Right forelimb (tissue), 1 donor: ENCODE measurements around the gene PEX12.
"Not testable (repeated sequence)": the region's sequence is repeated elsewhere in the genome, so short reads cannot be mapped to it uniquely, and the experiment has no call there.

ENCODE experiments used
- DNase-seq: peaks from one replicate; pipeline ENCODE4 v3.0.0-alpha.2; 2018

The PEX12 gene

GRCh38 chr17:35578197-35578928 is at the start of gene PEX12:
TSS of gene PEX12 (minus strand) at chr17:35578571. CDS start at chr17:35578021, 550 bp downstream.
- peak; percentile 91 for DNase-seq

- DNase-seq, result no peak
Observed at GRCh38 chr17:35627417-35627816, 49.0 kb upstream of the PEX12 start.

DNA sequence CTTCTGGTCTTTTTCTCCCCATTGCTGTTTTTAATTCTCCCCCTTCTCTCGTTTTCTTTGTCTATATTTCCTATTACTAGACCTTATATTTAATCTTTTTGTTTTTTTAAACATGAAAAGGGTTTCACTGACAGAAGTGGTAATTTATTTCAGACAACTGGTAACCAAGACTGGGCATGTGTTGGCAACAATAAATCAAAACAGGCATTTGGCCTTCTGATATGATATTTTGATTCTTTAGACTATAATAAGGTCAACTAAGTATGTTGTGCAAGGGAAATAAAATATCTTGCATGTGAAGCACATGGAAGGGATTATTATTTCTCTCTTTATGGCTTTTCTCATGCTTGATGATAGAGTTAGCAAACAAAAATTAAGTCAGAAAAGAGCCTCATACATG is 43.4 kb upstream of the PEX12 start:
- no peak for DNase-seq

- DNase-seq, result no peak
Observed at GRCh38 chr17:35618628-35619027, 40.3 kb upstream of the PEX12 start.

DNA sequence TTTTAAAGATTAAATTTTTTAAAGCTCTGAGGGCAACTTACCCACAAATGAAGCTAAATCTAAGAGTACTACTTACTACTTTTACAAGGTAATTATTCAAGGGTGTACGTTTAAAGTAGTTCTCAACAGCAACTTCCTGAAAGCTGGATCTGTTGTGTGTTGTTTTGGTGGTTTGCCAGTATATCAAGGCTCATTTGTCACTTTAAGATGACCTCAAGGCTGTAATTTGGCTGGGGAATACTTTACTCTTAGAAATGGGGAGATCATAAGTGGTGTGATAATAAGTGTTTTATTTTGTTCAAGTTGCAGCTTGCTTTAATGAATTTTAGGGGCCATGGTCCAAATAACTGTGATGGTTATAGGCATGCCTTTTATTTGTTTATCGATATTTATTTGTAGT is 39.1 kb upstream of the PEX12 start:
- DNase-seq, result no peak

DNA sequence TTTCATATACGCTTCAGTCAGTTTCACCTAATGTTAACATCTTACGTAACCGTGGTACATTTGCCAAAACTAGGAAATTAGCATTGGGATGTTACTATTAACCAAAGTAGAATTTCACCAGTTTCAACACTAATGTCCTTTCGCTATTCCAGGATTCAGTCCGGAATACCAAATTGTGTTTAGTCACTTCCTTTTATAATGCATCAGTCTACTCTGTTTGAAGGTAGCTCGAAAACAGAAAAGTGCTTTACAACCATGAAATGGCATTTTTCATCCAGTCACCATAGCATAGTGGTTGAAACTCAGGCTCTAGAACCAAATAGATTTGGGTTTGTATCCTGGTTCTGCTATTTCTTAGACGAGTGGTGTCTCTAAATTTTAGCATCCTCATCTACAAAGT is 38.2 kb upstream of the PEX12 start:
- DNase-seq, result no peak

DNA sequence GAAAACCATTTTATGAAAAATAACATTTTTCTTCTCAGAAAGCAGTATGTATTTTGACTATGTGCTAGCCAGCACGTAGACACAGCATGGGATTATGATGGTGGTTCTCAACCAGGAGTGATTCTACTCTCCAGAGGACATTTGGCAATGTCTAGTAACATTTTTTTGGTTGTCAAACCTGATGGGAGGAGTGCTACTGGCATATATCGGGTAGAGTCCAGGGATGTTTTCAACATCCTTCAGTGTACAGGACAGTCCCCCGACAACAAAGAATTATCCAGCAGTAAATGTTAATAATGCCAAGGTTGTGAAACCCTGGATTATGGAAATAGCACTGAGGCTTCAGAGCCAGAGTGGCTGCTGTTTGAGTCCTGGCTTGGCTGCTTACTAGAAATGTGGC is 36.4 kb upstream of the PEX12 start:
- DNase-seq, result no peak

DNA sequence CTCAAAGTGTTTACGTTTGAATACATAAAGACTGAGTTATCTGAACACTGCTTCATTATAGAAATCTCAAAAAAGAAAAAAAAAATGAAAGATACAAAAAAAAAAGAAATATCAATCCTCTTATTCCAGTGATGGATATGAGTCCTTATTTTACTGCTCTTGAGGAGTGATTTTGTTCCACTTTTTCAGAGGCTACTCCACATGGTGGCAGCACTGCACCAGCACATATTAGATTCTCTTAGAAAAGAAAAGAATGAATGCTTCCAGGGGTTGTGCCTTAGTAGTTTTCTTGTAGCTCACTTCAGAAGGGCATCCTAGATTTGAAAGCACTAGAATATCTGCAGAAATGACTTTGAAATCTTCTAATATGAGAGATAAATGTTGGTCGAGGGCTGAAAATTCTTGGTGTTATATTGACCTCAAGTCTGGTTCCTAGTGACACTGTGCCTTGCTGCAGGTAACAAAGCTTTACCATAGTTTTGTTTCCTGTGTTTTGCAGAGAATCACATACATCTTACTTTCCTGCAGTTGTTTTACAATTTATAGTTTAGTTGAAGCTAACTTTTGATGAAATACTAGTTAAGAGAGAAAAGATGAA is 34.7 kb upstream of the PEX12 start:
- peak; percentile 61 for DNase-seq

DNA sequence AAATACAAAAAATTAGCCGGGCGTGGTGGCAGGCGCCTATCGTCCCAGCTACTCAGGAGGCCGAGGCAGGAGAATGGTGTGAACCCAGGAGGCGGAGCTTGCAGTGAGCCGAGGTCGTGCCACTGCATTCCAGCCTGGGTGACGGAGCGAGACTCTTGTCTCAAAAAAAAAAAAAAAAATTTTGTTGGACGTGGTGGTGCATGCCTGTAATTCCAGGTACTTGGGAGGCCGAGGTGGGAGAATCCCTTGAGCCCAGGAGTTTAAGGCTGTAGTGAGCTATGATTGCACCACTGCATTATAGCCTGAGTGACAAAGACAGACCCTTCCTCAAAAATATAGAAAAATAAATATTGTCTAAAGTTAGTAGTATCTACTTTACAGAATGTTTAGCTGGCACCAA is 32.4 kb upstream of the PEX12 start:
- DNase-seq, result not testable (repeated sequence)

DNA sequence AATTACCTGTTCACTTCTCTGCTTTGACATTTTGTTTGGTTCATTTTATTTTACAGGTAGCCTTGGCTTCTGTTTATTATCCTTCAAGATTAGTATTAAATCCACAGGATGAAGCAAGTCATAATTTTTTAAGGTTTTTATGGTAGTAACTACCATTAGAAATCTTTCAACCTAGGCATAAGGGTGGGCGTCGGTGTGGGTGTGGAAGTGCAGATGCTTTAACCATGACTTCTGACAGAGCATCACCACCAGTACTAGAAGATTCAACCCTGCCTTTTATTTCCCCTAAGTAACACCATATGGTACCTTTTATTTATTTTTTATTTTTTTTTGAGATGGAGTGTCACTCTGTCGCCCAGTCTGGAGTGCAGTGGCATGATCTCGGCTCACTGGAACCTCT is 31.5 kb upstream of the PEX12 start:
- no peak for DNase-seq

DNA sequence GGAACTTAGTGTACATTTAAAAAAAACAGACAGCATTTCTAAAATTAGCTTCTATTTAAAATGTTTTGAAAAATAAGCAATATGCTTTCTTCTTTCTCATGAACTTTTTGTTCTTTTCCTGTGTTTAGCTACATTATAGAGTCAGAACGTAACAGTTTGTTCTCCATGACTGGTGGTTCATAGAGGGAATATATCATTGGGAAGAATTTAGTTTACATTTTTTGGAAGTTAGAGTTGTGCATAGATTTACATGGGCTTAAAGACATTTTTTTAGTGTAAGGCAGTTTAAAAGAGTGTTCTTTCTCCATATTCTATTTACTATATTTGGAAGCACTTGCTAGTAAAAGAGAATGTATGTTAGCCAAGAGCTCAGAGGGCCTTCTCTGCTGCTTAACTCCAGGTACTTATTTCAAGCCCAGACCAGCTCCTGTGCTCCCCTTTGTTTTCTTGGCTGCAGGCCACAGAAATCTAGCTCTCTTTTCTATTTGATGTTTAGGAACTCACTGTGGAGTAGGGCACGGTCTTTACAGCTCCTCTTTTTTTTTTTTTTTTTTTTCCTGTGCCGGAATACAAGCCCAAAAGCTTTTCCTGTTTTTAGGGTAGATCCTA is 29.0 kb upstream of the PEX12 start:
- DNase-seq, result no peak

DNA sequence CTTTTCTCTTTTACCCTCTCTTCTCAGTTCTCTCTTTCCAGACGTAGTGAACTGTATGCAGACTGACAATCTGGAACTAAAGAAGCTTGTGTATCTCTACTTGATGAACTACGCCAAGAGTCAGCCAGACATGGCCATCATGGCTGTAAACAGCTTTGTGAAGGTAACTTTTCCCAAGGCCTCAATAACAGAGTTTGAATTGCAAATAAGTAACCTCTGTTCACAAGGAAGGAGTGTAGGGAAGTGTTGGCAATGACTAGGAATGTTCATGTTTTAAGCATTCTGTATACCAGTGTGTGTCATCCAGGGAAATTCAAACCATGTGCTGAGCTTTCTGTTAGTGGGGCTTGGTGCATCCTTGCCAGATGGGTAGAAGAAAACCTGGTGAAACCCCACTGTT is 27.3 kb upstream of the PEX12 start:
- DNase-seq, result no peak

DNA sequence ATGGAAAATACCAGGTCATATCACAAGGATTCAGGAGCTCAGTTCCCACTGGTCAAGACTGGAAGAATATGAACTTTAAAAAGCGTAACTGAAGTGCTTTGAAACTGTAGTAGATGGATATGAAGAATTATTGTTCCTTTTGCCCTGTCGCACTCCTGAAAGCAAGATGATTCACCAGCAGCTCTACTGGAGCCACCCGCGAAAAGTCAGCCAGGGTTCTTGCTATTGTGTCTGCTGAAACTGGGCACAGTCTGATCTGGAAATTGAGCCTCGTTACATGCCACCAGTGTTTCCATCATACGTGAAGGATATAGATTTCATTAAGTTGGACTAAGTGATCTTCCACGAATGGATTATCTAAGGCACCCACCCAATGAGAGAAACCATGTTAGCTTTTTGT is 25.3 kb upstream of the PEX12 start:
- no peak for DNase-seq

DNA sequence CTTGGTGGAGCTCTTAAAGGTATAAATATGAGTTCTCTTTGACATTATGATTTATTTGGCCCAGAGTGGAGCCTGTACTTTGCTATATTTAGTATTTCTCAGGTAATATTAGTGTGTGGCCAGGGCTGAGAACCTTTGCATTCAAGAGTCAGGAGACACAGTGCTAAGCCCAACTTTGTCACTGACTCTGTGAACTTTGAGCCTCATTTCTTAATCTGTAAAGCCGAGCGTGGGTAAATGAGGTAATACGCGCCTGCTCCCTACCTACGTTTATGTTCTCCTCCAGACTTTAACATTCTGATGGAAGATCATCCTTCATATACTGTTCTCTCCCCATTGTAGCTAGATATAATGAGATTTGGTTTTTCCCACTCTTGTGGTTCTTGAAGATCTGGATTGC is 19.2 kb upstream of the PEX12 start:
- no peak for DNase-seq

GRCh38 chr17:35596530-35597233 is 18.3 kb upstream of the PEX12 start:
- DNase-seq, result no peak

- DNase-seq, result no peak
Observed at GRCh38 chr17:35596072-35596471, 17.7 kb upstream of the PEX12 start.

DNA sequence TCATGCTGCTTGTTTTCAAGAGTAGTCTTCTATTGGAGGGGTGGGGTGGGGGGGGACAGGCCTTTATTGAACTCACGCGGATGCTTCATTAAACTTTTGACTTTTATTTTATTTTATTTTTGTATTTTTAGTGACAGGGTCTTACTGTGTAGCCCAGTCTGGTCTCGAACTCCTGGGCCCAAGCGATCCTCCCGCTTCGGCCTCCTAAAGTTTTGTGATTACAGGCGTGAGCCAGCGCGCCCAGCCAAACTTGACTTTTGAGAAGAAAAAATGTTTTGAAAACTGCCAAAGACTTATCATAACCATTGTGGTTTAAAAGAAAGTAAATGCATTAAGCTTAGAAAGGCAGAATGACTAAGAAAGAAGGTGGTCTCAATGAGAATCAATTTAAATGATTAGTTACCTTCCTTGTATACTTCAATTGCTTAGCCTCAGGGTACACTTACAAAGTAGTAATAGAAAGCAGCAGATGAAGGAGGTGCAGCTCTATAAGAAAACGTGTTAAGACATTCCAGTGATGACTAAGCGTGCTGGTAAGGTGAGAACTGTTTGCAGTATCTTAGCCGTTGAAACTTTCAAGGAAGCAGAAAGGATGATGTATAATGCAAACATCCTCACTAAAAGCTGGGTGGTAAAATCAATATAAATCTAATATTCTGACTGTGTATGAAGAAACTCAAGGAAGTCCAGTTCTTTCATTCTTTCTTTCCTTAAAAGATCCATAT is 10.0 kb upstream of the PEX12 start:
- no peak for DNase-seq

GRCh38 chr17:35587074-35587961 is 8.9 kb upstream of the PEX12 start, which contains the start of gene AP2B1:
TSS of gene AP2B1 (plus strand) at chr17:35587322. CDS start at chr17:35594031, 6,709 bp downstream.
- DNase-seq, result peak; percentile 99

DNA sequence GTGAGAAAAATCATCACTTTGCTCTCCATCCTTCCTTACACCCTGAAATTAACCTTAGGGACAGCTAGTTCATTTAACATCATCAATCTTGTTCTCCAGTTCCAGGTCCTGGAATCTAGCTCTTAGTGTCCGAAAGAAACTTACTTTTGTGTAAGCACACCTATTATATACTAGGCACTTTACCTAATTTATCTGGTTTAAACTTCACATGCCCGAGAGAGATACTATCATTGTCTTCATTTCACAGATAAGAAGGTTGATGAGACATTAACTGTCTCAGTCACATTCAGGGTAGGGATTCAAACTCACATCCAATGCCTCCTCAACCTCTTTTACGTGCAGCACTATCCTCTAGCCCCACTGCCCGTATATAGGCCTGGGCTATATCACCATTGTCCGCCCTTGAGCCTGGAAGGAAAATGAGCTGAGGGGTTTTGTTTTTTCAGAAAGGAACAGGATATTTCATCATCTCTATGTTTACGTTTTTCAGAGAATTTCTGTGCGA is 8.2 kb upstream of the PEX12 start:
- no peak for DNase-seq

DNA sequence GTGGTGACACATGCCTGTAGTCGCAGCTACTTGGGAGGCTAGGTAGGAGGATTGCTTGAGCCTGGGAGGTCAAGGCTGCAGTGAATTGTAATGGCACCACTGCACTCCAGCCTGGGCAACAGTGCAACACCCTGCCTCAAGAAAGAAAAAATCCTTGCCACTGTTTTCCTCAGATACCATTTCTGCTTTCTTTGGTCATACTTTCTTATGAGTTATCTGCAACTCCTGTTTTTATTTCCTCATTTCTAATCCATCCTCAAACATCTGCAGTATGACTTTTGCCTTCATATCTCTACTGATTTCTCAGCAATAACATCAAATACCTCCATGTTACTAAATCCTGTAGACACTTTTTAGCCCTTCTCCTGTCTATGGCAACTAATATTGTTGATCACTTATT is 5.7 kb upstream of the PEX12 start:
- no peak for DNase-seq

- no peak for DNase-seq
Observed at GRCh38 chr17:35578929-35579432, 610 bp upstream of the PEX12 start.

- peak; percentile 54 for DNase-seq
Observed at GRCh38 chr17:35577830-35578196, 558 bp downstream of the PEX12 start.
